Transverse colon (tissue), 4 donors: Measurements from ENCODE around the gene PLB1. TPM values are rescaled to one million over a fixed set of nuclear protein-coding genes. Genes with fewer than 3 reads are reported as not detected.

Source experiments
- DNase-seq: peaks from one replicate; pipeline ENCODE4 v3.0.0-alpha.2; 2019
- H3K27ac ChIP-seq, 4 donors: fragments of 200-600 bp; sonication (generic); 2 replicates each; pipeline ENCODE4 v1.5.1; 2016 to 2018; ENCODE audit warnings: inconsistent platforms in 4 of 4
- H3K27me3 ChIP-seq: fragments of 200-600 bp; sonication (generic); 2 replicates; pipeline ENCODE4 v1.5.1; 2017; ENCODE audit warnings: inconsistent platforms
- H3K36me3 ChIP-seq, 4 donors: fragments of 200-600 bp; sonication (generic); 2 replicates each; pipeline ENCODE4 v1.5.1; 2017 to 2019; ENCODE audit warnings: inconsistent platforms in 4 of 4
- H3K4me1 ChIP-seq, 4 donors: fragments of 200-600 bp; sonication (generic); 2 replicates each; pipeline ENCODE4 v1.5.1; 2017 to 2020; ENCODE audit warnings: inconsistent platforms in 4 of 4
- H3K4me3 ChIP-seq, 4 donors: fragments of 200-600 bp; sonication (generic); 1 replicate in 1 of 4; 2 replicates in 3 of 4; pipeline versions ENCODE4 v1.5.1 to v1.6.1; 2017 to 2019; ENCODE audit warnings: inconsistent platforms in 4 of 4
- H3K9me3 ChIP-seq, 2 donors: fragments of 200-600 bp; sonication (generic); 2 replicates each; pipeline ENCODE4 v1.5.1; 2017 to 2019; ENCODE audit warnings: inconsistent platforms in 2 of 2
- CTCF ChIP-seq, 5 experiments: fragments of 200-600 bp in 3 of 5; fragments of 450-650 bp in 2 of 5; sonication (generic) in 3 of 5; IDR thresholded peaks; 1 replicate in 2 of 5; 2 replicates in 3 of 5; pipeline ENCODE4 v1.5.1; 2016 to 2017; ENCODE audit warnings: antibody characterized with exemption in 5 of 5, inconsistent platforms in 3 of 5, mild to moderate bottlenecking in 2 of 5, moderate library complexity in 1 of 5
- EP300 ChIP-seq: sonication (generic); formaldehyde crosslinking; IDR thresholded peaks from one replicate; pipeline ENCODE4 v1.6.1; 2017; ENCODE audit warnings: antibody characterized with exemption, low read depth
- POLR2A ChIP-seq: fragments of 450-650 bp; IDR thresholded peaks from one replicate; pipeline ENCODE4 v1.6.1; 2016; ENCODE audit warnings: antibody characterized with exemption, mild to moderate bottlenecking, moderate library complexity
- POLR2AphosphoS5 ChIP-seq, 3 donors: sonication (generic); formaldehyde crosslinking; IDR thresholded peaks; one replicate each; pipeline ENCODE4 v1.6.1; 2016; ENCODE audit warnings: antibody characterized with exemption in 3 of 3
- WGBS, 2 donors: methylation state at CpG; one replicate each; pipeline ENCODE4 v1.1.5; 2018; ENCODE audit warnings: low coverage in 1 of 2; 5-methylcytosine and 5-hydroxymethylcytosine counted together
- in situ Hi-C, 4 donors: fragments of 200-750 bp; cut with MboI; loops; one replicate each; pipeline versions ENCODE4 v1.15.0 to v1.15.1; 2017; ENCODE audit warnings: low sequenced_read_pairs in 3 of 4, low pct_ligation_motif_present in 1 of 4, low pct_unique_long_range_greater_than_20kb in 1 of 4
- intact Hi-C: fragments of 100-400 bp; cut with DNase I; formaldehyde crosslinking; loops from one replicate; pipeline ENCODE4 v1.15.1; 2023; ENCODE audit warnings: low total_unique reads
- total RNA-seq, 4 donors: library from RNA; depleted of rRNA; stranded (reverse); fragments of >200 nt; gene quantifications; one replicate each; pipeline ENCODE4 v1.1.0, GENCODE V29; 2016

PLB1 gene
- total RNA-seq, 4 donors from 2014 or later, result 0.20 to 4.2 (median 1.8) TPM

- DNase-seq, result no peak
- no peaks in the 10 kb centered on the region for H3K9me3 ChIP-seq
- no peak overlapping the region for H3K27ac ChIP-seq
- H3K36me3 ChIP-seq, result no peaks in the 10 kb centered on the region
- TF ChIP-seq CTCF (IDR thresholded peaks at IDR 0.05) (no peak), EP300 (no peak), POLR2A (no peak), POLR2AphosphoS5 (IDR thresholded peaks at IDR 0.05) (no peak)
- in situ Hi-C loops (no loop called here), intact Hi-C loops (no loop called here)
- H3K4me1 ChIP-seq, result no peaks in the 10 kb centered on the region
- 66 to 71% methylated on average over 4 of the region's 4 CpGs for WGBS, 2 donors
- H3K4me3 ChIP-seq, result no peak overlapping the region
- H3K27me3 ChIP-seq, result no peaks in the 10 kb centered on the region
Observed at GRCh38 chr2:28481905-28482304, 14.0 kb upstream of the PLB1 start.

GRCh38 chr2:28484835-28485234 is 11.0 kb upstream of the PLB1 start:
- no peaks in the 10 kb centered on the region for H3K9me3 ChIP-seq
- intact Hi-C loops, result no loop called here
- H3K4me3 ChIP-seq, result no peak overlapping the region
- H3K4me1 ChIP-seq, result no peaks in the 10 kb centered on the region
- DNase-seq, result no peak
- in situ Hi-C loops, result no loop called here
- H3K27ac ChIP-seq, result no peak overlapping the region
- no peaks in the 10 kb centered on the region for H3K36me3 ChIP-seq
- TF ChIP-seq EP300 (no peak), POLR2AphosphoS5 (IDR thresholded peaks at IDR 0.05) (no peak), CTCF (IDR thresholded peaks at IDR 0.05) (no peak), POLR2A (no peak)
- 83 to 96% methylated on average over 3 of the region's 3 CpGs for WGBS, 2 donors
- H3K27me3 ChIP-seq, result no peaks in the 10 kb centered on the region

- in situ Hi-C loops (no loop called here), intact Hi-C loops (no loop called here)
- H3K36me3 ChIP-seq, result no peaks in the 10 kb centered on the region
- 78 to 86% methylated on average over 4 of the region's 4 CpGs for WGBS, 2 donors
- no peak overlapping the region for H3K4me3 ChIP-seq
- H3K27me3 ChIP-seq, result no peaks in the 10 kb centered on the region
- TF ChIP-seq EP300 (no peak), POLR2A (no peak)
- no peak overlapping the region for H3K27ac ChIP-seq
- DNase-seq, result no peak
- H3K9me3 ChIP-seq, result no peaks in the 10 kb centered on the region
- no peaks in the 10 kb centered on the region for H3K4me1 ChIP-seq
Observed at GRCh38 chr2:28486526-28486925, 9.3 kb upstream of the PLB1 start.

GRCh38 chr2:28487258-28487657 is 8.6 kb upstream of the PLB1 start:
- no peak for TF ChIP-seq POLR2AphosphoS5 (IDR thresholded peaks at IDR 0.05)
- no peak for TF ChIP-seq CTCF (IDR thresholded peaks at IDR 0.05)
- no peak for TF ChIP-seq POLR2A
- no peak for TF ChIP-seq EP300
- intact Hi-C loops, result no loop called here
- Histone ChIP-seq H3K9me3 (no peaks in the 10 kb centered on the region), H3K27ac (no peak overlapping the region), H3K36me3 (no peaks in the 10 kb centered on the region), H3K4me1 (peaks cover 0 to 7% (median 2%) of the 10 kb centered on the region in 4 donors), H3K27me3 (no peaks in the 10 kb centered on the region), H3K4me3 (no peak overlapping the region)
- in situ Hi-C loops, result no loop called here
- 89 to 100% methylated on average over 1 to 4 of the region's 4 CpGs for WGBS, 2 donors
- DNase-seq, result no peak

- no peak overlapping the region for H3K27ac ChIP-seq
- no peak overlapping the region for H3K4me3 ChIP-seq
- intact Hi-C loops (no loop called here), in situ Hi-C loops (no loop called here)
- DNase-seq, result no peak
- 79% methylated on average over 6 of the region's 6 CpGs; no CpG with 5 or more reads in 1 of the 2 donors for WGBS, 2 donors
- TF ChIP-seq CTCF (IDR thresholded peaks at IDR 0.05) (no peak), POLR2A (no peak), EP300 (no peak), POLR2AphosphoS5 (IDR thresholded peaks at IDR 0.05) (no peak)
- H3K9me3 ChIP-seq, result no peaks in the 10 kb centered on the region
- peaks cover 0 to 14% (median 4%) of the 10 kb centered on the region in 4 donors for H3K4me1 ChIP-seq
- H3K27me3 ChIP-seq, result no peaks in the 10 kb centered on the region
- H3K36me3 ChIP-seq, result no peaks in the 10 kb centered on the region
Observed at GRCh38 chr2:28488083-28488830, 7.6 kb upstream of the PLB1 start.
